GM21717 (cell line): ENCODE data around the gene HMOX2.

Experiments
- ATAC-seq: cut with Tn5 transposase; IDR thresholded peaks from one replicate; pipeline ENCODE4 v1.9.1; 2021; ENCODE audit warnings: mild to moderate bottlenecking, moderate library complexity; ENCODE audit not compliant: unreplicated experiment

Gene HMOX2

GRCh38 chr16:4463522-4464163 is 12.6 kb upstream of the HMOX2 start:
- no peak for ATAC-seq

GRCh38 chr16:4465977-4466779 is 10.0 kb upstream of the HMOX2 start:
- no peak for ATAC-seq

GRCh38 chr16:4467916-4468315 is 8.3 kb upstream of the HMOX2 start:
- no peak for ATAC-seq

- ATAC-seq, result no peak
Measured at GRCh38 chr16:4468972-4469371, 7.2 kb upstream of the HMOX2 start.

- no peak for ATAC-seq
Measured at GRCh38 chr16:4471869-4472268, 4.3 kb upstream of the HMOX2 start.

- no peak for ATAC-seq
Measured at GRCh38 chr16:4472880-4473279, 3.3 kb upstream of the HMOX2 start.

GRCh38 chr16:4474192-4474961 is 1.8 kb upstream of the HMOX2 start, which contains the start of gene NMRAL1:
NMRAL1 (minus strand) TSS chr16:4474625; CDS start chr16:4474132, 493 bp downstream.
- peak; percentile 46 for ATAC-seq

GRCh38 chr16:4477966-4478365 is 1.8 kb downstream of the HMOX2 start:
- ATAC-seq, result no peak

- ATAC-seq, result no peak
Measured at GRCh38 chr16:4481526-4481925, 5.3 kb downstream of the HMOX2 start.

GRCh38 chr16:4481963-4482362 is 5.8 kb downstream of the HMOX2 start:
- ATAC-seq, result no peak

GRCh38 chr16:4486126-4486893 is 10.1 kb downstream of the HMOX2 start:
- no peak for ATAC-seq

GRCh38 chr16:4487955-4488498 is 11.8 kb downstream of the HMOX2 start:
- no peak for ATAC-seq

- ATAC-seq, result no peak
Measured at GRCh38 chr16:4488499-4488967, 12.3 kb downstream of the HMOX2 start.

- no peak for ATAC-seq
Measured at GRCh38 chr16:4489030-4489429, 12.8 kb downstream of the HMOX2 start.

GRCh38 chr16:4491898-4492297 is 15.7 kb downstream of the HMOX2 start:
- no peak for ATAC-seq

- ATAC-seq, result no peak
Measured at GRCh38 chr16:4494746-4495490, 18.7 kb downstream of the HMOX2 start.

GRCh38 chr16:4495766-4496165 is 19.6 kb downstream of the HMOX2 start:
- no peak for ATAC-seq

- ATAC-seq, result no peak
Measured at GRCh38 chr16:4496305-4496704, 20.1 kb downstream of the HMOX2 start.

GRCh38 chr16:4498546-4499195 is 22.5 kb downstream of the HMOX2 start:
- ATAC-seq, result no peak
